K562 (cell line): Measurements from ENCODE around the gene FILIP1L. TPM values are rescaled to one million over a fixed set of nuclear protein-coding genes. Genes with fewer than 3 reads are reported as not detected.

Experiments used
- BRF2 ChIP-seq: IDR thresholded peaks from 3 replicates; pipeline ENCODE4 v1.6.1; 2011; ENCODE audit warnings: borderline replicate concordance, mild to moderate bottlenecking; ENCODE audit not compliant: insufficient read length, insufficient read depth
- EGR1 ChIP-seq: fragments of 450-650 bp; conservative IDR thresholded peaks from 2 replicates; pipeline ENCODE4 v1.6.1; 2017; ENCODE audit warnings: mild to moderate bottlenecking
- MAFG ChIP-seq: fragments of 450-650 bp; conservative IDR thresholded peaks from 2 replicates; pipeline ENCODE4 v1.6.1; 2016; ENCODE audit warnings: missing genetic modification characterization, missing compliant biosample characterization
- MEIS2 ChIP-seq: fragments of 450-650 bp; IDR thresholded peaks from 2 replicates; pipeline ENCODE4 v1.6.1; 2014; ENCODE audit warnings: mild to moderate bottlenecking; ENCODE audit not compliant: partially characterized antibody
- NFE2 ChIP-seq: IDR thresholded peaks from 2 replicates; pipeline ENCODE4 v1.6.1; 2014; ENCODE audit warnings: antibody characterized with exemption, low read depth
- NFIC ChIP-seq: fragments of 450-650 bp; IDR thresholded peaks from 2 replicates; pipeline ENCODE4 v1.6.1; 2017; ENCODE audit warnings: mild to moderate bottlenecking, inconsistent platforms
- NR2C1 ChIP-seq, 2 experiments: fragments of 450-650 bp; IDR thresholded peaks; 2 replicates each; pipeline ENCODE4 v1.6.1; 2017; ENCODE audit warnings: mild to moderate bottlenecking in 2 of 2, antibody characterized with exemption in 1 of 2, inconsistent platforms in 1 of 2, missing compliant biosample characterization in 1 of 2, missing genetic modification characterization in 1 of 2
- PKNOX1 ChIP-seq: fragments of 450-650 bp; IDR thresholded peaks from 2 replicates; pipeline ENCODE4 v1.6.1; 2016
- RAD51 ChIP-seq: fragments of 450-650 bp; IDR thresholded peaks from 2 replicates; pipeline ENCODE4 v1.7.1; 2016; ENCODE audit warnings: low read depth, mild to moderate bottlenecking, borderline replicate concordance
- RBM39 ChIP-seq: fragments of 200-400 bp; formaldehyde crosslinking; optimal IDR thresholded peaks from 2 replicates; pipeline ENCODE3; 2018; ENCODE audit warnings: low read depth, low read length
- TFAP4 ChIP-seq: sonication (generic); formaldehyde crosslinking; IDR thresholded peaks from 2 replicates; pipeline ENCODE4 v1.8.0; 2022; ENCODE audit warnings: missing genetic modification reagents, mild to moderate bottlenecking, moderate library complexity, borderline replicate concordance
- THRAP3 ChIP-seq: fragments of 450-650 bp; IDR thresholded peaks from 2 replicates; pipeline ENCODE4 v1.6.1; 2016; ENCODE audit warnings: mild to moderate bottlenecking, inconsistent platforms, borderline replicate concordance
- U2AF1 ChIP-seq: fragments of 200-400 bp; formaldehyde crosslinking; optimal IDR thresholded peaks from 2 replicates; pipeline ENCODE3; 2017; ENCODE audit warnings: mild to moderate bottlenecking, low read depth, low read length, moderate library complexity
- ZBTB26 ChIP-seq: fragments of 450-650 bp; formaldehyde crosslinking; IDR thresholded peaks from 2 replicates; pipeline ENCODE4 v1.4.0; 2022; ENCODE audit warnings: missing genetic modification characterization
- ZNF184 ChIP-seq: sonication (generic); formaldehyde crosslinking; IDR thresholded peaks from 2 replicates; pipeline ENCODE4 v1.5.0; 2020; ENCODE audit warnings: missing genetic modification reagents
- ZNF316 ChIP-seq: fragments of 450-650 bp; IDR thresholded peaks from 2 replicates; pipeline ENCODE4 v1.6.1; 2016
- ZNF445 ChIP-seq: fragments of 250-450 bp; sonication (Bioruptor Pico); IDR thresholded peaks from 2 replicates; pipeline ENCODE4 v1.4.0; 2020; ENCODE audit warnings: low read depth, mild to moderate bottlenecking, moderate library complexity
- polyA plus RNA-seq, 8 experiments: library from polyadenylated mRNA; depleted of rRNA in 4 of 8; stranded (reverse) in 5 of 8; unstranded in 3 of 8; fragments of >200 nt; fragmentation: Nextera tagmentation in 2 of 8; fragmentation: Illumina TruSeq in 1 of 8; extraction: Ambion mirVana in 2 of 8; extraction: Trizol in 1 of 8; gene quantifications; 2 replicates each; pipeline versions ENCODE4 v1.2.1 to v1.2.3, GENCODE V29; 2011 to 2014; ENCODE audit warnings: inconsistent platforms in 1 of 8, missing spikeins in 1 of 8
- total RNA-seq, 7 experiments: library from RNA; depleted of rRNA in 6 of 7; stranded (reverse); fragments of >200 nt in 6 of 7; fragmentation: Illumina TruSeq in 2 of 7; extraction: Trizol in 2 of 7; gene quantifications; 2 replicates each; pipeline versions ENCODE4 v1.2.1 to v1.2.3, GENCODE V29; 2011 to 2021; ENCODE audit warnings: low replicate concordance in 1 of 7

FILIP1L gene
- total and polyA plus RNA-seq, 9 of the 15 experiments (the other 6 are each of a cell fraction or from before 2014, with no cell fraction given): 0.50 to 2.1 (median 1.1) TPM

- TF ChIP-seq RBM39: no peak
- TF ChIP-seq ZBTB26 (CRISPR knock-in tag): no peak
- no peak for TF ChIP-seq THRAP3
- no peak for TF ChIP-seq PKNOX1
- no peak for TF ChIP-seq NR2C1 (IDR thresholded peaks at IDR 0.05)
- no peak for TF ChIP-seq NR2C1 (tag; IDR thresholded peaks at IDR 0.05)
- no peak for TF ChIP-seq BRF2
- no peak for TF ChIP-seq TFAP4 (CRISPR knock-in tag)
- TF ChIP-seq EGR1: no peak
- TF ChIP-seq MEIS2: no peak
- no peak for TF ChIP-seq NFE2
- peak; percentile 67 for TF ChIP-seq MAFG (tag)
- no peak for TF ChIP-seq ZNF445 (CRISPR knock-in tag)
- no peak for TF ChIP-seq ZNF184 (CRISPR knock-in tag)
- no peak for TF ChIP-seq RAD51
- peak; percentile 94 for TF ChIP-seq ZNF316
- no peak for TF ChIP-seq U2AF1
- TF ChIP-seq NFIC: no peak
These were observed 35.0 kb downstream of the FILIP1L start (continued) for GRCh38 chr3:100079328-100079727.
